Neural progenitor cell (in vitro differentiated cells): ENCODE results near the gene CCNB3. TPM values are rescaled to one million over a fixed set of nuclear protein-coding genes. Genes with fewer than 3 reads are reported as not detected.

Source experiments
- DNase-seq: peaks from one replicate; pipeline ENCODE4 v3.0.0-alpha.2; 2016; ENCODE audit warnings: low spot score
- H2AFZ ChIP-seq: fragments of 200-600 bp; sonication (generic); replicated peaks from 2 replicates; pipeline ENCODE4 v1.6.1; 2016; ENCODE audit warnings: antibody characterized with exemption
- H3F3A ChIP-seq: fragments of 200-600 bp; sonication (generic); 2 replicates; pipeline ENCODE4 v1.6.1; 2016; ENCODE audit warnings: antibody characterized with exemption, low read depth
- H3K27ac ChIP-seq: fragments of 200-600 bp; sonication (generic); 2 replicates; pipeline ENCODE4 v1.5.1; 2016; ENCODE audit warnings: mild to moderate bottlenecking
- H3K27me3 ChIP-seq: fragments of 200-600 bp; sonication (generic); 2 replicates; pipeline ENCODE4 v1.6.1; 2016; ENCODE audit warnings: mild to moderate bottlenecking, moderate library complexity
- H3K36me3 ChIP-seq: fragments of 200-600 bp; sonication (generic); 2 replicates; pipeline ENCODE4 v1.5.1; 2016
- H3K4me1 ChIP-seq: fragments of 200-600 bp; sonication (generic); 2 replicates; pipeline ENCODE4 v1.6.1; 2016; ENCODE audit warnings: mixed run types
- H3K4me2 ChIP-seq: fragments of 200-600 bp; sonication (generic); 2 replicates; pipeline ENCODE4 v1.6.1; 2016
- H3K4me3 ChIP-seq: fragments of 200-600 bp; sonication (generic); 2 replicates; pipeline ENCODE4 v1.5.1; 2016
- H3K79me2 ChIP-seq: fragments of 200-600 bp; sonication (generic); 2 replicates; pipeline ENCODE4 v1.6.1; 2016; ENCODE audit warnings: low read depth
- H3K9ac ChIP-seq: fragments of 200-600 bp; sonication (generic); 2 replicates; pipeline ENCODE4 v1.6.1; 2016
- H3K9me3 ChIP-seq: fragments of 200-600 bp; sonication (generic); 2 replicates; pipeline ENCODE4 v1.5.1; 2016; ENCODE audit warnings: low read depth
- H4K20me1 ChIP-seq: fragments of 200-600 bp; sonication (generic); 2 replicates; pipeline ENCODE4 v1.6.1; 2016; ENCODE audit warnings: low read depth
- H3K27ac Mint-ChIP-seq: 3 replicates; pipeline ENCODE4 v1.8.0; 2021; ENCODE audit warnings: mixed read lengths
- H3K27me3 Mint-ChIP-seq: 2 replicates; pipeline ENCODE4 v1.8.0; 2022; ENCODE audit warnings: low read depth, mild to moderate bottlenecking, inconsistent platforms, moderate library complexity, mixed read lengths; ENCODE audit not compliant: insufficient read depth
- H3K36me3 Mint-ChIP-seq: 3 replicates; pipeline ENCODE4 v1.8.0; 2021; ENCODE audit warnings: mixed read lengths
- H3K4me1 Mint-ChIP-seq: 3 replicates; pipeline ENCODE4 v1.8.0; 2021; ENCODE audit warnings: mixed read lengths
- H3K4me3 Mint-ChIP-seq: 3 replicates; pipeline ENCODE4 v1.8.0; 2021; ENCODE audit warnings: mild to moderate bottlenecking, moderate library complexity, mixed read lengths
- H3K9me3 Mint-ChIP-seq: 3 replicates; pipeline ENCODE4 v1.8.0; 2020; ENCODE audit warnings: mixed read lengths
- EZH2 ChIP-seq: fragments of 200-600 bp; sonication (generic); IDR thresholded peaks from 2 replicates; pipeline ENCODE4 v1.6.1; 2017; ENCODE audit warnings: antibody characterized with exemption, mild to moderate bottlenecking, moderate library complexity
- EZH2phosphoT487 ChIP-seq: fragments of 200-600 bp; sonication (generic); IDR thresholded peaks from 2 replicates; pipeline ENCODE4 v1.6.1; 2017; ENCODE audit warnings: antibody characterized with exemption
- total RNA-seq: library from RNA; depleted of rRNA; stranded (reverse); fragments of >200 nt; gene quantifications from 2 replicates; pipeline ENCODE4 v1.2.3, GENCODE V29; 2015; ENCODE audit warnings: low replicate concordance
- TF ChIP-seq, protein P1 (sequence below): fragments of 200-600 bp; sonication (generic); IDR thresholded peaks from 2 replicates; pipeline ENCODE4 v1.5.1; 2017; ENCODE audit warnings: antibody characterized with exemption, mild to moderate bottlenecking

CCNB3 gene
- total RNA-seq, 1 donor from 2014 or later: 0.09 TPM

DNA sequence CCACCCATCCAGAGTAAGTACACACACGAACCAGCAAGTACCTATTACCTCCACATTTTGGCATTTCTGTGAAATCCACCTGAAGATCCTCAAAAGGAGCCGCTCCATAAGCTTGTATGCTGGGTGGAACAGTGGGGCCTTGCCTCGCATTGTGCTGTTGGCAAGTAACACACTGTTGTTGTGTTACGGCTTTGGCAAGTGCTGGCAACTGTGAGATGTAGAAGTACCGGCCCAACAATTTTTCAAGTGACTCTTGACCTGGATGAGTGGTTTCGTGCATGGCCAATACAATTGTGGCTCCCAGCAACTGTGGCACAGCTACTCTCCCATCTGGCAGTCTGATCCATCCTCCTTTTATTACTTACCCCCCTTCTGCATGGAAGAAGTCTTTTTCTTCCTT lies 128.7 kb downstream of the CCNB3 start:
- H3F3A ChIP-seq: no peaks in the 10 kb centered on the region
- no peaks in the 10 kb centered on the region for H3K79me2 ChIP-seq
- H3K27me3 Mint-ChIP-seq: peaks cover 9% of the 10 kb centered on the region
- TF ChIP-seq, protein P1, sequence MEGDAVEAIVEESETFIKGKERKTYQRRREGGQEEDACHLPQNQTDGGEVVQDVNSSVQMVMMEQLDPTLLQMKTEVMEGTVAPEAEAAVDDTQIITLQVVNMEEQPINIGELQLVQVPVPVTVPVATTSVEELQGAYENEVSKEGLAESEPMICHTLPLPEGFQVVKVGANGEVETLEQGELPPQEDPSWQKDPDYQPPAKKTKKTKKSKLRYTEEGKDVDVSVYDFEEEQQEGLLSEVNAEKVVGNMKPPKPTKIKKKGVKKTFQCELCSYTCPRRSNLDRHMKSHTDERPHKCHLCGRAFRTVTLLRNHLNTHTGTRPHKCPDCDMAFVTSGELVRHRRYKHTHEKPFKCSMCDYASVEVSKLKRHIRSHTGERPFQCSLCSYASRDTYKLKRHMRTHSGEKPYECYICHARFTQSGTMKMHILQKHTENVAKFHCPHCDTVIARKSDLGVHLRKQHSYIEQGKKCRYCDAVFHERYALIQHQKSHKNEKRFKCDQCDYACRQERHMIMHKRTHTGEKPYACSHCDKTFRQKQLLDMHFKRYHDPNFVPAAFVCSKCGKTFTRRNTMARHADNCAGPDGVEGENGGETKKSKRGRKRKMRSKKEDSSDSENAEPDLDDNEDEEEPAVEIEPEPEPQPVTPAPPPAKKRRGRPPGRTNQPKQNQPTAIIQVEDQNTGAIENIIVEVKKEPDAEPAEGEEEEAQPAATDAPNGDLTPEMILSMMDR: no peak
- TF ChIP-seq EZH2phosphoT487 (no peak), EZH2 (no peak)
- no peak overlapping the region for H3K4me3 ChIP-seq
- H3K4me2 ChIP-seq: no peak overlapping the region
- no peak overlapping the region for H3K27ac Mint-ChIP-seq
- H3K36me3 Mint-ChIP-seq: no peaks in the 10 kb centered on the region
- H3K9me3 ChIP-seq: no peaks in the 10 kb centered on the region
- peaks cover 9% of the 10 kb centered on the region for H3K9me3 Mint-ChIP-seq
- H3K4me1 Mint-ChIP-seq: no peaks in the 10 kb centered on the region
- DNase-seq: no peak
- H3K9ac ChIP-seq: no peak overlapping the region
- H3K4me1 ChIP-seq: no peaks in the 10 kb centered on the region
- H3K36me3 ChIP-seq: no peaks in the 10 kb centered on the region
- H3K27me3 ChIP-seq: no peaks in the 10 kb centered on the region
- no peak overlapping the region for H3K4me3 Mint-ChIP-seq
- H4K20me1 ChIP-seq: no peaks in the 10 kb centered on the region
- no peak overlapping the region for H3K27ac ChIP-seq
- no peak overlapping the region for H2AFZ ChIP-seq

DNA sequence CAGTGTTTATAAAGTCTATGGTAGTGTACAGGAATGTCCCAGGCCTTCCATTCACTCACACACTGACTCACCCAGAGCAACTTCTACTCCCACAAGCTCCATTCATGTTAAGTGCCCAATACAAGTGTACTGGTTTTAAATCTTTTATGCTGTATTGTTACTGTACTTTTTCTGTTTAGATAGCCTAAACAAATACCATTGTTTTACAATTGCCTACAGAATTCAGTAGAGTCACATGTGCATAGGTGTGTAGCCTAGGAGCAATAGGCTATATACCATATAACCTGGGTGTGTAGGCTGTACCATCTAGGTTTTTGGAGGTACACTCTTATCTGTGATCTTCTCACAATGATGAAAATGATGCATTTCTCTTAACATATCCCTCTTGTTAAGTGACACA lies 139.4 kb downstream of the CCNB3 start:
- H3K9me3 Mint-ChIP-seq: no peaks in the 10 kb centered on the region
- Histone ChIP-seq H3K4me2 (no peak overlapping the region), H3K36me3 (no peaks in the 10 kb centered on the region), H3K4me3 (no peak overlapping the region), H3K27me3 (no peaks in the 10 kb centered on the region), H3K9me3 (no peaks in the 10 kb centered on the region), H3K4me1 (no peaks in the 10 kb centered on the region), H4K20me1 (no peaks in the 10 kb centered on the region), H3K27ac (no peak overlapping the region), H3K79me2 (no peaks in the 10 kb centered on the region), H3F3A (no peaks in the 10 kb centered on the region), H3K9ac (no peak overlapping the region), H2AFZ (no peak overlapping the region)
- TF ChIP-seq EZH2 (no peak), EZH2phosphoT487 (no peak)
- TF ChIP-seq, protein P1: no peak
- DNase-seq: no peak
- H3K27me3 Mint-ChIP-seq: no peaks in the 10 kb centered on the region
- H3K27ac Mint-ChIP-seq: no peak overlapping the region
- H3K4me1 Mint-ChIP-seq: no peaks in the 10 kb centered on the region
- no peak overlapping the region for H3K4me3 Mint-ChIP-seq
- no peaks in the 10 kb centered on the region for H3K36me3 Mint-ChIP-seq

DNA sequence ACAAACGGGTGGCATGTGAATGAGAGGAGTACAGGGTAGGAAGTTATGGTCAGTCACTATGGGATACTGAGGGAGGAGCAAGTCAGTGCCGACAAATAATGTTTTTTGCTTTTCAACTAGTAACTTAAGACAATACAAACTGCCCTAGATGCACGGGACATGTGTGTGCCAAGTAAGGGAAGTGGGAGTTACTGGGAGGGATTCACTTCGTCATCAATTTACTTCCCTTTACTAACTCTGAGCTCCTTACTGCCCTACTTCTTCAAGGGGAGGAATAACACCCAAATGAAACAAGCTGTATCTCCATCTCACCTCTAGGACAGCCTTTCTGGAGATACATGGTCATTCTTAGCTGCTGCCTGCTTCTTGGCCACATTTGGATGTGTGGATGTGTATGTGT lies 168.4 kb downstream of the CCNB3 start:
- Histone ChIP-seq H3K9me3 (no peaks in the 10 kb centered on the region), H4K20me1 (no peaks in the 10 kb centered on the region), H3K79me2 (no peaks in the 10 kb centered on the region), H3K27me3 (no peaks in the 10 kb centered on the region), H3K4me3 (no peak overlapping the region), H3F3A (no peaks in the 10 kb centered on the region), H2AFZ (no peak overlapping the region), H3K27ac (no peak overlapping the region), H3K4me1 (no peaks in the 10 kb centered on the region), H3K36me3 (no peaks in the 10 kb centered on the region), H3K9ac (no peak overlapping the region), H3K4me2 (no peak overlapping the region)
- Mint-ChIP-seq H3K36me3 (no peaks in the 10 kb centered on the region), H3K27ac (no peak overlapping the region), H3K9me3 (no peaks in the 10 kb centered on the region), H3K27me3 (peaks cover 2% of the 10 kb centered on the region), H3K4me1 (no peaks in the 10 kb centered on the region), H3K4me3 (no peak overlapping the region)
- TF ChIP-seq EZH2phosphoT487: no peak
- no peak for TF ChIP-seq EZH2
- TF ChIP-seq, protein P1: no peak
- no peak for DNase-seq
